PFSK-1 (cell line): ENCODE measurements around the gene RTRAF.

Source experiments
- FOXP2 ChIP-seq: optimal IDR thresholded peaks from 2 replicates; pipeline ENCODE3; 2011; ENCODE audit warnings: borderline replicate concordance, control low read depth, inconsistent platforms; ENCODE audit not compliant: insufficient read depth; ENCODE audit errors: extremely low read length, extremely low read depth
- POLR2AphosphoS5 ChIP-seq: IDR thresholded peaks from 2 replicates; pipeline ENCODE4 v1.6.1; 2012; ENCODE audit warnings: low read depth, mild to moderate bottlenecking, control low read depth, low read length, moderate library complexity
- REST ChIP-seq, 2 experiments: IDR thresholded peaks; 2 replicates each; pipeline versions ENCODE4 v1.6.1 to v1.8.0; 2011 to 2012; ENCODE audit warnings: low read depth in 2 of 2, low read length in 2 of 2, control low read depth in 1 of 2, inconsistent platforms in 1 of 2, mild to moderate bottlenecking in 1 of 2, moderate library complexity in 1 of 2; ENCODE audit not compliant: insufficient read depth in 1 of 2
- SIN3A ChIP-seq: IDR thresholded peaks from 2 replicates; pipeline ENCODE4 v1.6.1; 2012; ENCODE audit warnings: mild to moderate bottlenecking, low read length, moderate library complexity, borderline replicate concordance; ENCODE audit not compliant: insufficient read depth
- TAF1 ChIP-seq: IDR thresholded peaks from 2 replicates; pipeline ENCODE4 v1.6.1; 2012; ENCODE audit warnings: low read length, control low read depth, borderline replicate concordance; ENCODE audit not compliant: insufficient read depth

GRCh38 chr14:52011523-52011922 is 22.2 kb downstream of the RTRAF start:
- TF ChIP-seq POLR2AphosphoS5: no peak
- TF ChIP-seq SIN3A: no peak
- no peak for TF ChIP-seq REST (IDR thresholded peaks at IDR 0.05; ENCODE audit: insufficient read depth in 1 of 2, low read depth in 2 of 2, low read length in 2 of 2)
- no peak for TF ChIP-seq TAF1
- TF ChIP-seq FOXP2: no peak
